NB4 (cell line): Measurements from ENCODE around the gene GNG11.

Experiments
- DNase-seq: peaks from one replicate; pipeline ENCODE4 v3.0.0; 2010; ENCODE audit warnings: low read depth
- H3K4me3 ChIP-seq: one replicate; pipeline ENCODE4 v1.5.1; 2011; ENCODE audit warnings: mild to moderate bottlenecking, low read depth, low read length, moderate library complexity
- CTCF ChIP-seq: IDR thresholded peaks from one replicate; pipeline ENCODE4 v1.5.1; 2012; ENCODE audit warnings: low read depth, low read length
- MAX ChIP-seq: IDR thresholded peaks from 2 replicates; pipeline ENCODE4 v1.6.1; 2011; ENCODE audit warnings: low read depth, low read length
- MYC ChIP-seq: IDR thresholded peaks from 2 replicates; pipeline ENCODE4 v1.6.1; 2011; ENCODE audit warnings: low read depth, low read length
- POLR2A ChIP-seq: IDR thresholded peaks from 2 replicates; pipeline ENCODE4 v1.6.1; 2011; ENCODE audit warnings: mild to moderate bottlenecking; ENCODE audit not compliant: insufficient read length; ENCODE audit errors: extremely low read depth

GNG11 gene

GRCh38 chr7:93955304-93955703 is 33.8 kb downstream of the GNG11 start:
- no peak for DNase-seq
- H3K4me3 ChIP-seq, result no peak overlapping the region
- TF ChIP-seq POLR2A (no peak), MAX (no peak), MYC (no peak), CTCF (no peak)

- TF ChIP-seq CTCF (no peak), MYC (no peak), MAX (no peak), POLR2A (no peak)
- H3K4me3 ChIP-seq, result no peak overlapping the region
- no peak for DNase-seq
Measured at GRCh38 chr7:93957767-93958166, 36.2 kb downstream of the GNG11 start.

GRCh38 chr7:93958216-93958615 is 36.7 kb downstream of the GNG11 start:
- TF ChIP-seq MYC, result no peak
- no peak for DNase-seq
- no peak overlapping the region for H3K4me3 ChIP-seq

- TF ChIP-seq MYC (no peak), CTCF (no peak), POLR2A (no peak), MAX (no peak)
- peak; percentile 6 for DNase-seq
- no peak overlapping the region for H3K4me3 ChIP-seq
Measured at GRCh38 chr7:93958651-93959050, 37.1 kb downstream of the GNG11 start.

GRCh38 chr7:93960986-93961385 is 39.5 kb downstream of the GNG11 start:
- no peak for DNase-seq
- no peak overlapping the region for H3K4me3 ChIP-seq
- no peak for TF ChIP-seq MYC
- no peak for TF ChIP-seq CTCF
- TF ChIP-seq POLR2A, result no peak
- TF ChIP-seq MAX, result no peak

GRCh38 chr7:93964262-93964661 is 42.7 kb downstream of the GNG11 start:
- TF ChIP-seq POLR2A (no peak), MYC (no peak), CTCF (no peak), MAX (no peak)
- no peak for DNase-seq
- no peak overlapping the region for H3K4me3 ChIP-seq

- no peak for TF ChIP-seq MAX
- TF ChIP-seq CTCF, result no peak
- TF ChIP-seq MYC, result no peak
- TF ChIP-seq POLR2A, result no peak
- DNase-seq, result no peak
- no peak overlapping the region for H3K4me3 ChIP-seq
Measured at GRCh38 chr7:93964813-93965212, 43.3 kb downstream of the GNG11 start.
